SK-N-SH (cell line): Measurements from ENCODE around the gene OGFOD2.

ENCODE experiments used
- CHD2 ChIP-seq: fragments of 150-350 bp; IDR thresholded peaks from 2 replicates; pipeline ENCODE4 v1.6.1; 2018; ENCODE audit warnings: low read length; ENCODE audit not compliant: partially characterized antibody
- FOXJ3 ChIP-seq: sonication (generic); formaldehyde crosslinking; IDR thresholded peaks from 2 replicates; pipeline ENCODE4 v1.5.1; 2020; ENCODE audit warnings: mild to moderate bottlenecking, missing genetic modification reagents
- RCOR1 ChIP-seq: fragments of 150-350 bp; IDR thresholded peaks from 2 replicates; pipeline ENCODE4 v1.6.1; 2017; ENCODE audit warnings: antibody characterized with exemption, low read length
- TAF1 ChIP-seq: IDR thresholded peaks from 2 replicates; pipeline ENCODE4 v1.6.1; 2012; ENCODE audit warnings: low read depth, mild to moderate bottlenecking, low read length, moderate library complexity, borderline replicate concordance
- YY1 ChIP-seq: IDR thresholded peaks from 2 replicates; pipeline ENCODE4 v1.4.0; 2012; ENCODE audit warnings: low read depth, mild to moderate bottlenecking
- TF ChIP-seq, protein P1 (sequence below): fragments of 200-600 bp; sonication (generic); IDR thresholded peaks from 2 replicates; pipeline ENCODE4 v1.6.1; 2017; ENCODE audit warnings: antibody characterized with exemption, mild to moderate bottlenecking, moderate library complexity
- TF ChIP-seq, protein P2 (sequence below): IDR thresholded peaks from 2 replicates; pipeline ENCODE4 v1.6.1; 2012; ENCODE audit warnings: mild to moderate bottlenecking, low read depth, low read length, moderate library complexity

DNA sequence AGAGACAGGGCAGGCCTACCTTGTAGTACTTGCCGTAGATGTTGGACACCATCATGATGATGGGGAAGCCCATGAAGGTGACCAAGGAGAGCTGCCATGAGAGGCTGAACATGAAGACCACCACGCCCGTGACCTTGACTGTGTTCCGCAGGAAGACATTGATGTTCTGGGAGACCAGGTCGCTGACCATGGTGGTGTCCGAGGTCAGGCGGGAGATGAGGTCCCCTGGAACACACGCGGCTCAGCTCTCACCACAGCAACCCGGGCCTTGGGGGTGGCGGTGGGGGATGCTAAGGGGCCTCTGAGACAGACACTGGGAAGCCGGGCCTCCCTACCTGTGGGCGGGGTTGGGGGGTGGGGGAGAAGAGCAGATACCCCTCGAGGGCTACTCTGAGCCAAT lies 26.4 kb upstream of the OGFOD2 start:
- TF ChIP-seq, protein P1, sequence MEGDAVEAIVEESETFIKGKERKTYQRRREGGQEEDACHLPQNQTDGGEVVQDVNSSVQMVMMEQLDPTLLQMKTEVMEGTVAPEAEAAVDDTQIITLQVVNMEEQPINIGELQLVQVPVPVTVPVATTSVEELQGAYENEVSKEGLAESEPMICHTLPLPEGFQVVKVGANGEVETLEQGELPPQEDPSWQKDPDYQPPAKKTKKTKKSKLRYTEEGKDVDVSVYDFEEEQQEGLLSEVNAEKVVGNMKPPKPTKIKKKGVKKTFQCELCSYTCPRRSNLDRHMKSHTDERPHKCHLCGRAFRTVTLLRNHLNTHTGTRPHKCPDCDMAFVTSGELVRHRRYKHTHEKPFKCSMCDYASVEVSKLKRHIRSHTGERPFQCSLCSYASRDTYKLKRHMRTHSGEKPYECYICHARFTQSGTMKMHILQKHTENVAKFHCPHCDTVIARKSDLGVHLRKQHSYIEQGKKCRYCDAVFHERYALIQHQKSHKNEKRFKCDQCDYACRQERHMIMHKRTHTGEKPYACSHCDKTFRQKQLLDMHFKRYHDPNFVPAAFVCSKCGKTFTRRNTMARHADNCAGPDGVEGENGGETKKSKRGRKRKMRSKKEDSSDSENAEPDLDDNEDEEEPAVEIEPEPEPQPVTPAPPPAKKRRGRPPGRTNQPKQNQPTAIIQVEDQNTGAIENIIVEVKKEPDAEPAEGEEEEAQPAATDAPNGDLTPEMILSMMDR = no peak
- no peak for TF ChIP-seq YY1
- no peak for TF ChIP-seq FOXJ3 (CRISPR knock-in tag)
- TF ChIP-seq CHD2 = no peak
- no peak for TF ChIP-seq RCOR1
- TF ChIP-seq TAF1 = no peak
- TF ChIP-seq, protein P2, sequence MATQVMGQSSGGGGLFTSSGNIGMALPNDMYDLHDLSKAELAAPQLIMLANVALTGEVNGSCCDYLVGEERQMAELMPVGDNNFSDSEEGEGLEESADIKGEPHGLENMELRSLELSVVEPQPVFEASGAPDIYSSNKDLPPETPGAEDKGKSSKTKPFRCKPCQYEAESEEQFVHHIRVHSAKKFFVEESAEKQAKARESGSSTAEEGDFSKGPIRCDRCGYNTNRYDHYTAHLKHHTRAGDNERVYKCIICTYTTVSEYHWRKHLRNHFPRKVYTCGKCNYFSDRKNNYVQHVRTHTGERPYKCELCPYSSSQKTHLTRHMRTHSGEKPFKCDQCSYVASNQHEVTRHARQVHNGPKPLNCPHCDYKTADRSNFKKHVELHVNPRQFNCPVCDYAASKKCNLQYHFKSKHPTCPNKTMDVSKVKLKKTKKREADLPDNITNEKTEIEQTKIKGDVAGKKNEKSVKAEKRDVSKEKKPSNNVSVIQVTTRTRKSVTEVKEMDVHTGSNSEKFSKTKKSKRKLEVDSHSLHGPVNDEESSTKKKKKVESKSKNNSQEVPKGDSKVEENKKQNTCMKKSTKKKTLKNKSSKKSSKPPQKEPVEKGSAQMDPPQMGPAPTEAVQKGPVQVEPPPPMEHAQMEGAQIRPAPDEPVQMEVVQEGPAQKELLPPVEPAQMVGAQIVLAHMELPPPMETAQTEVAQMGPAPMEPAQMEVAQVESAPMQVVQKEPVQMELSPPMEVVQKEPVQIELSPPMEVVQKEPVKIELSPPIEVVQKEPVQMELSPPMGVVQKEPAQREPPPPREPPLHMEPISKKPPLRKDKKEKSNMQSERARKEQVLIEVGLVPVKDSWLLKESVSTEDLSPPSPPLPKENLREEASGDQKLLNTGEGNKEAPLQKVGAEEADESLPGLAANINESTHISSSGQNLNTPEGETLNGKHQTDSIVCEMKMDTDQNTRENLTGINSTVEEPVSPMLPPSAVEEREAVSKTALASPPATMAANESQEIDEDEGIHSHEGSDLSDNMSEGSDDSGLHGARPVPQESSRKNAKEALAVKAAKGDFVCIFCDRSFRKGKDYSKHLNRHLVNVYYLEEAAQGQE = 0 out of 2 replicates have a peak, but pooled peaks have one; percentile 32
